Heart left ventricle (tissue), 13 donors: ENCODE data around the gene TAMALIN.

Experiments used
- POLR2A ChIP-seq, 2 donors: fragments of 450-650 bp; IDR thresholded peaks; one replicate each; pipeline ENCODE4 v1.6.1; 2017; ENCODE audit warnings: antibody characterized with exemption in 2 of 2, mild to moderate bottlenecking in 2 of 2, moderate library complexity in 2 of 2
- TF ChIP-seq, protein P1 (sequence below), 12 donors: fragments of 200-600 bp; sonication (generic) in 4 of 12; IDR thresholded peaks; one replicate each; pipeline versions ENCODE4 v1.5.0 to v1.8.0; 2018 to 2022; ENCODE audit warnings: antibody characterized with exemption in 12 of 12, mild to moderate bottlenecking in 5 of 12
- donor health status: ischemic (EF 13 %, LVEDD 7.1; RV severe dilation, severe dysfunction).
- donor health status: DM: no; HTN: yes; CAD: no.
- donor health status: DM: no; HTN: no; CAD: no.
- donor health status: ischemic (EF 25% LVEDD 6.9; RV normal size, moderate dysfunction).
- donor health status: ischemic (EF 25% LVEDD 5.7; RV mildly dilated, moderate dysfunction).
- donor health status: ischemic (EF 35%, LVEDD 5.7; RV mildly dilated, moderate dysfunction).
- donor health status: nonischemic (EF 11% LVEDD 7.7; RV severe dilation, severe dysfunction).
- donor health status: DM: yes; HTN: yes; CAD: no.
- donor health status: PGD.
- donor health status: ischemic (EF 29% LVEDD 5.4; RV normal size, mild dysfunction).
- donor health status: nonischemic (EF 23%, LVEDD 6.1; RV moderate dilation, normal function).

DNA sequence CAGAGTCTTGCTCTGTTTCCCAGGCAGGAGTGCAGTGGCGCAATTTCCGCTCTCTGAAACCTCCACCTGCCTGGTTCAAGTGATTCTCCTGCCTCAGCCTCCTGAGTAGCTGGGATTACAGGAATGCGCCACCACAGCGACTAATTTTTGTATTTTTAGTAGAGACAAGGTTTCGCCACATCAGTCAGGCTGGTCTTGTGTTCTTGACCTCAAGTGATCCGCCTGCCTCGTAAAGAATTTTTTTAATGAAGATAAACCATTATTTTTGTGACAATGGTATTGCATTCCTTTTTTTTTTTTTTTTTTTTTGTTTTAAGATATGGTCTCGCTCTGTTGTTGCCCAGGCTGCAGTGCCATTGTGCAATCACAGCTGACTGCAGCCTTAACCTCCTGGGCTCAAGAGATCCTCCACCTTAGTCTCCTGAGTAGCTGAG, 29.4 kb upstream of the TAMALIN start:
- TF ChIP-seq POLR2A (IDR thresholded peaks at IDR 0.05): no peak
- TF ChIP-seq, protein P1, sequence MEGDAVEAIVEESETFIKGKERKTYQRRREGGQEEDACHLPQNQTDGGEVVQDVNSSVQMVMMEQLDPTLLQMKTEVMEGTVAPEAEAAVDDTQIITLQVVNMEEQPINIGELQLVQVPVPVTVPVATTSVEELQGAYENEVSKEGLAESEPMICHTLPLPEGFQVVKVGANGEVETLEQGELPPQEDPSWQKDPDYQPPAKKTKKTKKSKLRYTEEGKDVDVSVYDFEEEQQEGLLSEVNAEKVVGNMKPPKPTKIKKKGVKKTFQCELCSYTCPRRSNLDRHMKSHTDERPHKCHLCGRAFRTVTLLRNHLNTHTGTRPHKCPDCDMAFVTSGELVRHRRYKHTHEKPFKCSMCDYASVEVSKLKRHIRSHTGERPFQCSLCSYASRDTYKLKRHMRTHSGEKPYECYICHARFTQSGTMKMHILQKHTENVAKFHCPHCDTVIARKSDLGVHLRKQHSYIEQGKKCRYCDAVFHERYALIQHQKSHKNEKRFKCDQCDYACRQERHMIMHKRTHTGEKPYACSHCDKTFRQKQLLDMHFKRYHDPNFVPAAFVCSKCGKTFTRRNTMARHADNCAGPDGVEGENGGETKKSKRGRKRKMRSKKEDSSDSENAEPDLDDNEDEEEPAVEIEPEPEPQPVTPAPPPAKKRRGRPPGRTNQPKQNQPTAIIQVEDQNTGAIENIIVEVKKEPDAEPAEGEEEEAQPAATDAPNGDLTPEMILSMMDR (IDR thresholded peaks at IDR 0.05): no peak
